Fibroblast of gingiva (primary cell): ENCODE measurements around the gene MON2.
"Not testable (repeated sequence)": the region's sequence is repeated elsewhere in the genome, so short reads cannot be mapped to it uniquely, and the experiment has no call there.

Experiments
- DNase-seq: peaks from one replicate; pipeline ENCODE4 v3.0.0-alpha.2; 2011; ENCODE audit warnings: low read depth

MON2 gene

DNA sequence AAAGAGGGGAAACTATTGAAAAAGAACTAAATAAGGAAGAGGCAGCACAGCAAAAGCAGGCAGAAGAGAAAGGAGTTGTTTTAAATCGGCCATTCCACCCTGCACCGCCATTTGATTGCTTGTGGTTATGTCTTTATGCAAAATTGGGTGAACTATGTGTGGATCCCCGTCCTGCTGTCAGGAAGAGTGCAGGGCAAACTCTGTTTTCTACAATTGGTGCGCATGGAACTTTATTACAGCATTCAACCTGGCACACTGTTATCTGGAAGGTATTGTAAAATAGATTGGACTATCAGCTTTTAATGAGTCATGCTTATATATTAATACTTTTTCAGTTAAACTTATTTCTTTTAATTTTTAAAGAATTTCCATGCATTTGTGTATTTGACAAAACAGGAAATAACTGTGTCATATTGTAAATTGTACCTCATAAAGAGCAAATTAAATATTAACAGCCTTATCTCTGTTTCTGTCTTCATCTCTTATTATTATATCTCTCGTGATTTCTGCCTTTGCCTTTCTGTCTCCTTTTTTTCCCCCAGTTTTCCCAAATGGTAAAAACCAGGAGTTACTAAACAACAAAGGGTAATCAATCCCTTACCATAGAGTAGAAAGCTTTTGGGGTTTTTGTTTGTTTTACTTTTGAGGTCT lies 86.4 kb downstream of the MON2 start:
- no peak for DNase-seq

DNA sequence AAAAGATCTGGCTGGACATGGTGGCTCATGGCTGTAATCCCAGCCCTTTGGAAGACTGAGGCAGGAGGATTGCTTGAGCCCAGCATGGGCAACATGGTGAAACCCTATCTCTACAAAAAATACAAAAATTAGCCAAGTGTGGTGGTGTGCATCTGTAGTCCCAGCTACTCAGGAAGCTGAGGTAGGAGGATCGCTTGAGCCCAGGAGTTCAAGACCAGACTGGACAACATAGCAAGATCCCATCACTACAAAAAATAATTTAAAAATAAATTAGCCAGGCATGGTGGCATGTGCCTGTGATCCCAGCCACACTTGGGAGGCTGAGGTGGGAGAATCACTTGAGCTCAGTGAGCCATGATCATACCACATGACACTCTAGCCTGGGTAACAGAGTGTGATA lies 92.7 kb downstream of the MON2 start:
- not testable (repeated sequence) for DNase-seq

DNA sequence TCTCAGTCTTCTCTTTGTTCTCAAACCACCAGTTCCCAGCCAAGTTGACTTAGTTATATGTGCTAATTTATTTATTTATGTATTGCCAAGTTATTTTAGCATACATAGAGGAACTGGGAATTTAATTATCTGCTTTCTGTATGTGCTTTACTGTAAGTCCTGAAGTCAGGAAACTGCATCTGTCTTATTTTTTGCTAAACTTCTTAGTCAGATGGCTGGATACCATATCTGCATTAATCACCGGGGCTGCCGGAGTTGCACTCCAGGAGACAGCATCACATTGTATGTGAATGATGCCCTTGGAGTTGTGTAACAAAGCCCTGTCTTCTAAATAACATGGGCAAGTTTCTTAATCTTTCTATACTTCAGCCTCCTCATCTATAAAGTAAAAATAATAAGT lies 96.2 kb downstream of the MON2 start:
- DNase-seq: peak; percentile 49

DNA sequence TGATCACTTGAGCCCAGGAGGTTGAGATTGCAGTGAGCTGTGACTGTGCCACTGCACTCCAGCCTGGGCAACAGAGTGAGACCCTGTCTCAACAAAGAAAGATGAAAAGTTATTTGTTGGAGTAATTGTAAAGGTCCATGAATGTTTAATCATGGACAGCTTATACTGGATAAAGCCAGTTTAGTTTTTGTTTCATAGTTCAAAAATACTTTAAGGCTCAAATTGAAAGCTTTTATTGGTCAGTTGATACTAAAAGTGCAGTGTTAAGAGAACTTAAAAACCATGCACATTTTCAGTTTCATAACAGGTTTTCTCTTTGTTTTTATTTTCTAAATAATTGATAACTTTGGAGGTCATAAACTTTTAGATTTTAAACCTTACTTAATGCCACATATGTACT lies 108.4 kb downstream of the MON2 start:
- DNase-seq: no peak

DNA sequence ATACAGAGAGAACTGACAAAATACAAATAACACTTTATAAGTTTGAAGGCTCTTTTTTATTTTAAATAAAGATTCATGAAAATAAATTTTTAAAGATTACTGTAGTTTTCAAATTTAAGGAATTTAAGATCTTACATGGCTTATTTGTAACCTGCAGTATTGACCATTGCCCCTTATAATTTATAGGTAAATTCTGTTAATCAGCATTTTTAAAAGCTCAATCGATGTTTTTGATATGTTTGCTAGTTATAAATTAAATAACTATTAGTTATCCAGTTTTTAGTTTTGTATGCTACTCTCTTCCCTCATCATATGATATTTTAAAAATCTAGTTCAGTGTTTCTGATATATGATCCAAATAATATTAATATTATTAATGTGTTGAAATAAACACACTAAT lies 109.9 kb downstream of the MON2 start:
- no peak for DNase-seq

DNA sequence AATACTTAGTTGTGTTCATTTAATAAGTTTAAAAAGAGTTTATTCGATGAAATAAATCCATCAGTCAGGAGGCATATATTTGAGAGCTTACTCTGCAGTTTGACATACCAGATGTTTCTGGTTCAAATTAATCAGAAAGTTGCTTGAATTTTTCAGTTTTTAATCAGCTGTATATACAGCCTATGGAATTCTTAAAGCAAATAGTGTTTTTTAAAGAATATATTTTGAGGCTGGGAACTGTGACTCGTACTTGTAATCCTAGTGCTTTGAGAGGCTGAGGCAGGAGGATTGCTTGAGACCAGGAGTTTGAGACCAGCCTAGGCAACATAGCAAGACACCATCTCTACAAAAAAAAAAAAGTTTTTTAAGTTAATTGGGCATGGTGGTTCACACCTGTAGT lies 112.1 kb downstream of the MON2 start:
- DNase-seq: no peak

DNA sequence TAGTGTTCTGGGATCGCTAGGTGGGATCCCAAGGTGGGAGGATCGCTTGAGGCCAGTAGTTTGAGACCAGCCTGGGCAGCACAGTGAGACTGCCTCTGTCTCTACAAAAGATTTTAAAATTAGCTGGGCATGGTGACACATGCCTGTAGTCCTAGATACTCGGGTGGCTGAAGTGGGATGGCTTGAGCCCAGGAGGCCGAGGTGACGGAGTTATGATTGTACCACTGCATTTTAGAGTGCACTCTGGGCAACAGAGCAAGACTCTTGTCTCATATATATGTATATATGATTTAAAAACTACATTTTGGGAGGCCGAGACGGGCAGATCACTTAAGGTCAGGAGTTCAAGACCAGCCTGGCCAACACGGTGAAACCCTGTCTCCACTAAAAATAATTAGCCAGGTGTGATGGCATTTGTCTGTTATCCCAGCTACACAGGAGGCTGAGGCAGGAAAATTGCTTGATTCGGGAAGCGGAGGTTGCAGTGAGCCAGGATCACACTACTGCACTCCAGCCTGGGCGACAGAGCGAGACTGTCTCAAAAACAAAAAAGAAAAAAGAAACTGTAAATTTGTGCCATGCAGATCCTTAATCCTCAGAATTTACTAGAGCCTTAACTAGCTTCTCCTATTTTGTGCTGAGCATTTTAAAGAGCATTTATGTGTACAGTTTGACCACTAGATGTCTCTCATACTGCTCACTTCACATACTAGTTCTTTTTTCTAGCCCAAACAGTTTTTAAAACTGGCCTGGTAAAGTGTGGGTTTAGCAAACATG lies 114.8 kb downstream of the MON2 start:
- peak; percentile 60 for DNase-seq

DNA sequence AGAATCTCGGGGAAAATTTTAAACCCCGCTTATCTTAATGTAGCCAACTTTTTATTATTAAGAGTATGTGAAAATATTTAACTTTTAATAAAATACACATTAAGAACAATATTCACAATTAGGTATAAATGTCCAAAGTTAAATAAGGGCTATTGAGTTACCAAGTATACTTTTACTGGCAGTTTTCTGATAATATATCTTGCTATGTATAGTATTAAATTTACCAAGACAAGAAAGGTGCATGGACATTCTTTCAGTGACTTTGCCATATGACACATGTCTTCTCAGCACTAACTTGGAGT lies 115.4 kb downstream of the MON2 start:
- no peak for DNase-seq

DNA sequence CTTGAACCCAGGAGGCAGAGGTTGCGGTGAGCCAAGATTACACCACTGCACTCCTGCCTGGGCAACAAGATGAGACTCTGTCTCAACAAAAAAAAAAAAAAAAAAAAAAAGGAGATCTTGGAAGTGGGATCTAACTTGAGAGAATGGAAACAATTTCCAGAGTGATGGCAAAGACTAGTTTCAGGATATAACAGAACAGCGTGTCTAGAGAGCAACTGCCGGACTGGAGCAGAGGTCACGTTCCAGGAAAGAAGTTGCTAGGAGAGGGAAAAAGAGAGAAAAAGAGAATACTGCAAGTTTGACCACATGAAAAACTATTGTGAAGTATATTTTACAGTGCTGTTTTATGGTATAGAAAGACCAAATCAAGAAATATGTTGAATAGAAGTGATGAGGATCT lies 118.0 kb downstream of the MON2 start:
- DNase-seq: no peak

DNA sequence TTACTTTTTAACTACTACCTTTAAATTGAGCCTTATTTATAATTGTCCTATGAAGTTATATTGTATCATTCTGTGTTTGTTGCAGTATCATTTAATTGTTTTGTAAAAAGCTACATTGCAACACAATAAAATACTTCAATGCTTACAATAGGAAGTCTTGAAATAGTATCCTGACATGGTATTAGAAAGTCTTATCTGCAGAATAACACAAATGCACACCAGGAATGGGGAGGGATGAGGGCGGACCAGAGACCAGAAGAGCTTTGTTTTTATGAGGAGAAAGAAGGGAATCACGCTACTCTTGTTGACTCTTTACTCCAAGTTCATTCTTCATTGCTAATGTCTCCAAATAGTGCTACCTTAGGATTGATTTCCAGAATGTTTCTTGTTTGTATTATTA lies 120.2 kb downstream of the MON2 start:
- no peak for DNase-seq

DNA sequence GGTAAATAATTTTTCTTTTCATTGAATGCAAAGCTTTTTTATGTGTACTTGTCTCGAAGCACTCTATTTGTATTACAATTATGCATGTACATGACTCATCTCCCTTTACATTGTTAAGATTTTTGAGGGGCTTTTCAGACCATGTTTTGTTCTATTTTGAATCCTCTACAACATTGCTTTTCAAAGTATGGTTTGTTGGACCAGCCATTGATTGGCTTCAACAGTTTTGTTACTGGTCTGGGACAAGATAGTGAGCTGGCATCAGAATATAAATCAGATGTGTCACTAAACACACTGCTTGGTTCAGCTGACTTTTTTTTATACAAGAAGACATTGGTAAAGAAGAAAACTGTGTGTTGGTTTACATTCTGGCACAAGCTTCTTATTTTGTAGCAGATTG lies 122.3 kb downstream of the MON2 start:
- DNase-seq: no peak

DNA sequence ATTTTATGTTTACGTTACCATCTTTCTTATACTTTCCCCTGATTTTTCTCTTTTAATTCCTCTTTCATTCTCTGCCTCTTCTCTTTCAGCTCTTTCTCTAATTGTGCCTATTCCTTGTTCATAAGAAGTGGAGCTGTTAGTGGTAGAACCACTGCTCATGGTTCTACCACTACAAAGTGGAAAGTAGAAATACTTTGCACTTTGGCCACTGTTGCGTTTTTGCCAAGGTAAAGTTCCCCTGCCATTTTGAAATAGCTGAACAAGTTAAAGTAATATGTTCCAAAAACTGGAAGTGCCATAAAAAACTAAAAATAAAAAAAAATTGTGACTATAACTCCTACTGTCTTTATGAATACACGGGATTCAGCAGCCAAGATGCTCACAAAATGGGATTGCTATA lies 130.6 kb downstream of the MON2 start:
- no peak for DNase-seq

DNA sequence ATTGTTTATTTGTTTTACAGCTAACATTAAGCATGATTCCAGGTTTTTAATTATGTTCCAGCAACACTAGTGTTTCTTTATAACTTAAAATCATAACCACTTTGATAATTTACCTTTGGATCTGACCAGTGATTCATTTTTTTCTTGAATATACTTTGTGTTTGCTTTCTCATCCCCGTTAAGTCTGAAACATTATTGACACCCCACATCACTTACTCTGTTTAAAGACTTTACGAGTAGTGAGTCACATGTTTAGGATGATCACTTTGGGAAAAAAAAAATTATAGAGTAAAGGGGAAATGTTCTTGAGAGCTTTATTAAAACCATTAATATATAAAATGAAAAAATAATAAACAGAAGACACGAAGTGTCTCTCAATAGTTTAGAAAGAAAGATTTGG lies 132.2 kb downstream of the MON2 start:
- no peak for DNase-seq

DNA sequence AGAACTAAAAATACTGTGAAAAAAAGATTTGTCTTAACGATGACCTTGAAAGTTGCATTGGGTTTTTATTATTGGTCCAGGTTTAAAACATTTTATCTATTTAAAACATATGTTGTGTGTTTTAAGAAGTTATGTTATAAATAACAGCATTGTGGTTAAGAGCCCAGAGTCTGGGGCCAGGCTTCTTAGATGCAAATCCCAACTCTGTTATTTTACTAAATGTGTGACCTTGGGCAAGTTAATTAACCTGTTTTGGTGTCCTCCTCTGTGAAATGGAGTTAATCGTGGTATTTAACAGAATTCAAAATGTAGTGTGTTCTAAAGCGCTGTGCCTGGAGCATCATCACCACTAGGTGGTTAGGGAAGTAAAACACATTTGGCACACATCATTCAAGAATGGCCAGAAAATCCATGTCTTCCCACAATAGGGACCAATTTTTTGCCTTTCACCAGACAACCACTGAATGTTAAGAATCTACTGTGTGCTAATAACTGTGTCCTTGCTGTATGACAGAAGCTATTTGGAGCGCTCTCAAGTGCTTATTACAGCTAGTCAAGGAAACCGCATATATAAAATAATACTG lies 133.3 kb downstream of the MON2 start:
- DNase-seq: no peak

DNA sequence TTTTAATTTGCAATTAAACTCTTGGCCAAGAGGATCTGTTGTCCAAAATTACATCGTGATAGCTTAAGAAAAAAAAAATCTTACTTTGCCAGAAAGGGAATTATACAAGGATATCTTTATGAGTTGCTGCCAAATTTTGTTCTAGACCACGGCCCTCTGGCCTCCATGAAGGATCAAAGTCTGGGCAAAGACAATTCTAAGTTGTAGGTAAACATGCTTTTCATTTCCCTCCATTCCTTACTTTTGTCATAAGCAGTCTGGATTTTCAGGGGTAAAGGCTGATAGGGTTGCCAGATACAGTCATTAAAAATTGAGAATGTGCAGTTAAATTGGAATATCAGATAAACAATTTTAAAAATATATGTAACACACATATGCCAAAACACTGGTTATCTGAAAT lies 135.1 kb downstream of the MON2 start:
- DNase-seq: no peak

DNA sequence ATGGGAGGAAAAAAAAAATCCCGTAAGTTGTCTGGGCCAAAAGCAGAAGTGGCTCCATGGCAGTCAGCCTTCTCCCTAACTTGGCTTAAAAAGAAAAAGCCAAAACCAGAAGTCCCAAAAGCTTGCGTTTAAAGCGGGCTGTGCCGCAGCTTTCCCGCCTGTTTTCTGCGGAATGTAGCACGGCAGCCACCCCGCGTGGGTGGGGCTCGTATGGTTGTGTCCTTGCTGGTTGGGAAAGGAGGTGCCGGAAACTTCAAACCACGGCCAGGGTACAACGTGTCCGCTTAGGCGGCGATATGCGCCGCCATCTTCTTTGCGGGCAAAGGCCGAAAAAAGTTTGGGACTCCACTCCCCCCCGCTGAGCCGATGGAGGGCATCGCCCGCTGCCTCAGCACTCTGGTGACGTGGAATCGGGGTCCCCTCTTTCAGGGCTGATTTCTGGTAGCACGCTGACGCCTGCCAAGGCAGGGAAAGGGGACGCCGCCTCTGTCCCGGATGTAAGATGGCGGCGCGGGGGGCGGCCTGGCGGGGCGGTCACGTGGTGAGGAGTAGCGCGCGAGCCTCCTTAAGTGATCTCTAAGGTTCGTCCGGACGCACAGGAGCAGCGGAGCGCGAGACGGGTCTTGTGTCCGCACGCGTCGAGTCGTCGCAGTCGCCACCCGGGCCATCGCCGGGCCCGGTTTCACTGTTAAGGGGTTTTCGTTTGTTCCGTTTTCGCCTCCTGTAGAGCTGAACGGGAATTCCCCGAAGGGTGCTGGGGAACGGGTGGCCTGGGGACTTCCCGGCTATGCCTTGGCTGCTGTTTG lies 135.8 kb downstream of the MON2 start:
- DNase-seq: peak; percentile 92

DNA sequence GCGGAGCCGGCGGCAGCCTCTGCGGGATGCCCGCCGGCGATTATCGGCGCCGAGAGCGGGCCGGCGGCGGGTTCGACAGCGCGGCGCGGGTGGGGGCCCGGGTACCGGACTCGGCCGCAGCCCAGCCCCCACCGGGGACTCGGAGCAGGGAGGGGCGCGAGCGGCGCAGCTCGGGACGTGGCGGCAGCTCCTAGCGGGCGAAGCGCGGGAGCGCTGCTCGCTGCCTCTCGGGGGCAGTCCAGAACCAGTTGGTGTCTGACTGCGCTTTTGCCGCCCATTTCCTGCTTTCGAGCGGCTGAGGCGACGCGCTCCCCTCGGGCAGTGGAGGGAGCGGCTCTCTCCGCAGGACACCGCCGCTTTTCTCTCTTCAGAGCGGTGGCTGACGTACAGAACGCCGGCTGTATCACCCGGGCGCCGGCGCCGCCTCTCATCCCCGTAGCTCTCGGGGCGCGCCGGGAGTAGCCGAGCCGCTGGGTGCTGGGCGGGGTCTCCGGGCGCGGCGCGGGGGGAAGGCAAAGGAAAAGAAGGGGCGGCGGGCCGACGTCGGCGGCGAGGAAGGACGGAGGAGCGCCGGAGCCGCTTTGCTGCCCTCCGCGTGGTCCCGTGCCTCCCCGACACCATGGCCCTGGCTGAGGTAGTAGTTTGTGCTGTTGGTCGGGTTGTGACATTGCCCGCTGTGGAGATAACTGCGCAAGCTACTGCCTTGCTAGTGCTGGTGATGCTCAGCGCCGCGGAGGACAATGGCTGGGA lies 136.6 kb downstream of the MON2 start:
- DNase-seq: peak; percentile 90

DNA sequence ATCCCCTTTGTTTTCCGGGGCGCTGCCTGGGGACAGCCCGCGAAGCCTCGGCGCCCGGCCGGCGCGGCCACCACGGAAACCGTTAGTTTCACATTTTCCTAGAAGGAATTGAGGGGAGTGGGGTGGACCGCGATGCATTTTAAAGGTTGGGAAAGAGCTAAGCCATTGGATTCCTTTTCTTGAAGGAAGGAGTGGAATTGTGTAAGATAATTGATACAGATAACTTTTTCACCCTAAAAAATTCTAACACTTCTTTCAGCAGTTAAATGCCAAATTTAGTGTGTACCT lies 137.1 kb downstream of the MON2 start:
- no peak for DNase-seq

DNA sequence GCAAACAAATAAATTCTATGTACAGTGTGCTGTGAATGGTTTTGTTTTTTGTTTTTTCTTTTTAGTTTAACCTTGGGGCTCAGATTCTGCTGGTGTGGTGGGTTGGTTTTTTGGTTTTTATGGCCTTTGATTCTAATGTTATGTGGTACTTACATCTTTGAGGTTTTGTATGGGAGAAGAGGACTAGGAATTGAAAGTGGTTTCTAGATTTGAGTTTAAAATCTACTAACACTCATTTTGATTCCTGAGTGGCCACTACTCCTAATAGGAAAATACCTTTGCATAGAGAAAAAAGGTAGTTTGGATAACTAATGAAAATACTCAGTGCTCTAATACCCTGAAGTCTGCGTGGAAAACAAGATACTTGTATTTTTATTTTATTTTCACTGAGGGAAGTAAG lies 137.7 kb downstream of the MON2 start:
- DNase-seq: no peak

DNA sequence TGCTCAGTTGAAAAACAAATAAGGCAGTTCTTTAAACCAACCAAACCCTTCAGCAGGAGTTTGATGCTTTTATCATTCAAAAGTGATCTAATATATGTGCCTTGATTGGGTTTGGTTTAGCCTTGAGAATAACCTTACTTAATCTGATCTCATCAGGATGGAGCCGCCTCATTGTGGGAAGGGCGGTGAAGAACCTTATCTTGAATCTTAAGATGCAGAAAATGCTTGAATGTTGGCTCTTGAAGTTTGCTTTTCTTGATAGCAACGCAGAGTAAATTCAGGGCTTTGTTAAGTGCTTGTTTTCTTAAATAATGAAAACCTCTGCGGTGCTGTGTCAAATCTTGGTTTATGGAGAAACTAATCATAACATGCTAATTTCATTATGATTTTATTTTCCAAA lies 138.2 kb downstream of the MON2 start:
- DNase-seq: peak; percentile 9

DNA sequence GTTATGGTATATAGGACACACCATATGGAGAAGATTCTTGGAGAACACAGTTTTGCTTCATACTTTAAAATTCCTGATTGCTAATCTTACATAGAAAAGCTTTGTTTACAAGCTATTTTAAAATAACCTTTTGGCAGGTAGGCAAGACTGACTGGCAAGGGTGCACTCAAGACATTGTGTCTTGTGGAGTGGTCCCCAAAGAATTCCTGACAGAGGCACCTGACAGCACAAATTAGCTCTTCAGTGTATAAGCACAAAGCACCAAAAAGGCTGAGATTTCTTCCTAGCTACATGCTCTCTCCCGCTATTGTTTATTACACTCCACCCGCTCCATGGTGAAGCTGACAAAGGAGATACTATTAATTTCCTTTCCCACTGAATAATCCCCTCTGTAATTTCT lies 139.4 kb downstream of the MON2 start:
- no peak for DNase-seq

DNA sequence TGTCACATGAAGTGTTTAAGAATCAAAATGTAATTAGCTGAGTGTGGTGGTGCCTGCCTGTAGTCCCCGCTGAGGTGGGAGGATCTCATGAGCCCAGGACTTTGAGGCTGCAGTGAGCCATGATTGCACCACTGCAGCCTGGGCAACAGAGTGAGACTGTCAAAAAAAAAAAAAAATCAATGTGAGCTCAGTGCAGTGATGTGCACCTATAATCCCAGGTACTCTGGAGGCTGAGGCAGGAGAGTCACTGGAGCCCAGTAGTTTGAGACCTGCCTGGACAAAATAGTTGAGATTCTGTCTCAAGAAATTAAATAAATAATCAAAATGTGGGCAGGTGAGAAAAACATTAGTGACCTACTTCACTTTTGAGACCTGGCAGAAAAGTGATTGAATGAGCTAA lies 140.0 kb downstream of the MON2 start:
- DNase-seq: no peak

DNA sequence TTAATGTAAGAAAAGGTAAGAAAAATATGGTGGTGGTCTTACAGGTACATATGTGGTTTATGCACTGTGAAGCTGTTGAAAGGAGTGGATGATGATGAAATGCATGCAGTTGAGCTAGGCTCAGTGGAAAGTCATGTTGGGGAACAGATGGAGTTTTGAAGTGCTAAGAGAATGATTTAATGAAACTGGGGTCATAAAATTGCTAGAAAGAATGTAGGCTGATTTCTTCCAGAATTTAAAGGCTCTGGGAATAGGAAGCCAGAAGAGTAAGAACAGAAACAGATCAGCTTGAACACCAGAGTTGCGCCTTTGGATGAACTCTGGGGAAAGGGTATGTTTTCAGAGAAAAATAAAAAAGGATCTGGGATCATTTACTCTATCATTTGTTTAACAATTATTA lies 146.5 kb downstream of the MON2 start:
- DNase-seq: no peak
